Measurements from ENCODE around the gene ANGPTL2. TPM values are rescaled to one million over a fixed set of nuclear protein-coding genes. Genes with fewer than 3 reads are reported as not detected.

The ANGPTL2 gene
- polyA plus RNA-seq, 2 of the 4 experiments (the other 2 are of a cell fraction): 0.06 TPM; not detected in 1

DNA sequence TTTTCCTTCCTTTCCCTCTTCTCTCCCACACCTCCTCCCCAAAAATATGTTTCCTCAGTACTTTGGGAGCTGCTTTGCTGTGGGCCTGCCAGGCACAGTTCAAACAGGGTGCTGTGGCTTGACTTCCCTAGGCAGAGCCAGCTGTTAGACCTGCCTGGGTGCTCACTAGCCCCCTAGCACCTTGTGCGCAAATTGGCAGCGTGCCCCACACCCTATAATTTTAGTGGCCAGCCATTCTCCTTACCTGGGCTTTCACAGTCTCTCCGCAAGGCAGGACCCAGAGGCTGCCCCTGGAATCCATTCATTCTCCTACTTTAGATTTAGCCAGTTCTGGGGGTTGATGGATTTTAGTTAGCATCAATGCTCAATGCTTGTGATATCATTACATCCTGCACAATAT is 72.3 kb downstream of the ANGPTL2 start:
- ATAC-seq (no peak), DNase-seq (ENCODE audit: low read depth in 1 of 2, low spot score in 1 of 2) (no peak), FAIRE-seq (no peak)
- H3K9me3 ChIP-seq: no peaks in the 10 kb centered on the region
- no peak overlapping the region for H3K4me2 ChIP-seq
- no peak overlapping the region for H3K27ac ChIP-seq
- 88% methylated on average over 3 of the region's 3 CpGs for WGBS (ENCODE audit: missing lambda C conversion rate)
- no peak overlapping the region for H3K4me3 ChIP-seq
- ChIA-PET CTCF (interaction anchor here (1.6 to 1.7 kb wide), 2 partner anchors 149 to 492 kb away, joined by 3 to 7 read pairs; no protein-coding TSS in a partner anchor), POLR2A (no interaction called here)
- TF ChIP-seq HOXB13 (CRISPR knock-in tag; IDR thresholded peaks at IDR 0.05; ENCODE audit: low read depth): no peak
- no peak for TF ChIP-seq ZNF302 (CRISPR knock-in tag; IDR thresholded peaks at IDR 0.05)
- TF ChIP-seq HOXA7 (CRISPR knock-in tag; IDR thresholded peaks at IDR 0.05): no peak
- no peak for TF ChIP-seq POLR2AphosphoS2 (conservative IDR thresholded peaks at IDR 0.05; ENCODE audit: low read length)
- no peak for TF ChIP-seq RNF2 (IDR thresholded peaks at IDR 0.05; ENCODE audit: borderline replicate concordance, low read depth)
- TF ChIP-seq E2F6 (IDR thresholded peaks at IDR 0.05; ENCODE audit: borderline replicate concordance, low read depth): no peak
- TF ChIP-seq TFCP2L1 (CRISPR knock-in tag; IDR thresholded peaks at IDR 0.05): no peak
- TF ChIP-seq ESRRA (IDR thresholded peaks at IDR 0.05; ENCODE audit: borderline replicate concordance, low read length): no peak
- TF ChIP-seq FOXS1 (CRISPR knock-in tag; IDR thresholded peaks at IDR 0.05): no peak
- TF ChIP-seq JUN (IDR thresholded peaks at IDR 0.05): no peak
- no peak for TF ChIP-seq RAD21 (conservative IDR thresholded peaks at IDR 0.05 in 1 of 2, IDR thresholded peaks at IDR 0.05 in 1 of 2)
- TF ChIP-seq SMC3 (IDR thresholded peaks at IDR 0.05): no peak
- TF ChIP-seq CHD2 (IDR thresholded peaks at IDR 0.05; ENCODE audit: low read length, partially characterized antibody): no peak
- TF ChIP-seq MAFK (IDR thresholded peaks at IDR 0.05; ENCODE audit: partially characterized antibody): no peak
- no peak for TF ChIP-seq NFE2L2 (conservative IDR thresholded peaks at IDR 0.05; ENCODE audit: low read length)
- peaks cover 6% of the 10 kb centered on the region; the same call in 2 of the 3 replicates for H3K4me1 ChIP-seq

DNA sequence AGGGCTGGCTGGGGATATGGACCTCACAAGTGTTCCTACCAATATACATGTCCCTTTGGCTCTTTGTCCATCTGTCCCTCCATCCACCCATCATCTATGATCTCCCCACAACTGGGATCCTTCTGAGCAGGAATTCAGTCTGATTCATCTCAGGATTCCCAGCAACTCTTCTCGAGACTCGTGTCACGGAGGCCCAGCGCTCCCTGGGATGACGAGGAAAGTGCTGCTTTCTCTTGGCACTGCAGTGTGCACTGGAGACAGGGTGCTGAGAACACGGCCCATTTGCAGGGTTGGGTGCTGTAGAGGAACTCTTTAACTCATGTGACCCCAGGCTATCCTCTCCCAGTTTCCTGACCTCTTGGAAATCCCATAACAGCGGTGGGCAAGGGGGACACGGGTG is 72.9 kb downstream of the ANGPTL2 start:
- Histone ChIP-seq H3K9me3 (no peaks in the 10 kb centered on the region), H3K4me2 (no peak overlapping the region; the same call in 2 of the 3 replicates), H3K27ac (no peak overlapping the region), H3K4me3 (no peak overlapping the region), H3K4me1 (peaks cover 6% of the 10 kb centered on the region; the same call in 2 of the 3 replicates)
- TF ChIP-seq SMC3 (IDR thresholded peaks at IDR 0.05) (no peak), CHD4 (IDR thresholded peaks at IDR 0.05; ENCODE audit: borderline replicate concordance) (no peak), TFCP2L1 (CRISPR knock-in tag; IDR thresholded peaks at IDR 0.05) (no peak), HOXB5 (CRISPR knock-in tag; IDR thresholded peaks at IDR 0.05) (no peak), FOXS1 (CRISPR knock-in tag; IDR thresholded peaks at IDR 0.05) (no peak), ZNF302 (CRISPR knock-in tag; IDR thresholded peaks at IDR 0.05) (no peak), CBX8 (IDR thresholded peaks at IDR 0.05) (no peak), ATOH8 (CRISPR knock-in tag; IDR thresholded peaks at IDR 0.05; ENCODE audit: low read depth) (no peak), RARB (CRISPR knock-in tag; IDR thresholded peaks at IDR 0.05) (no peak)
- TF ChIP-seq, protein P1, sequence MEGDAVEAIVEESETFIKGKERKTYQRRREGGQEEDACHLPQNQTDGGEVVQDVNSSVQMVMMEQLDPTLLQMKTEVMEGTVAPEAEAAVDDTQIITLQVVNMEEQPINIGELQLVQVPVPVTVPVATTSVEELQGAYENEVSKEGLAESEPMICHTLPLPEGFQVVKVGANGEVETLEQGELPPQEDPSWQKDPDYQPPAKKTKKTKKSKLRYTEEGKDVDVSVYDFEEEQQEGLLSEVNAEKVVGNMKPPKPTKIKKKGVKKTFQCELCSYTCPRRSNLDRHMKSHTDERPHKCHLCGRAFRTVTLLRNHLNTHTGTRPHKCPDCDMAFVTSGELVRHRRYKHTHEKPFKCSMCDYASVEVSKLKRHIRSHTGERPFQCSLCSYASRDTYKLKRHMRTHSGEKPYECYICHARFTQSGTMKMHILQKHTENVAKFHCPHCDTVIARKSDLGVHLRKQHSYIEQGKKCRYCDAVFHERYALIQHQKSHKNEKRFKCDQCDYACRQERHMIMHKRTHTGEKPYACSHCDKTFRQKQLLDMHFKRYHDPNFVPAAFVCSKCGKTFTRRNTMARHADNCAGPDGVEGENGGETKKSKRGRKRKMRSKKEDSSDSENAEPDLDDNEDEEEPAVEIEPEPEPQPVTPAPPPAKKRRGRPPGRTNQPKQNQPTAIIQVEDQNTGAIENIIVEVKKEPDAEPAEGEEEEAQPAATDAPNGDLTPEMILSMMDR (IDR thresholded peaks at IDR 0.05): no peak
- ChIA-PET CTCF (interaction anchor here (0.5 to 1.6 kb wide), 3 partner anchors 14 to 685 kb away, joined by 3 to 4 read pairs (median 3); partner anchors contain the start of gene TOR2A), POLR2A (no interaction called here)
- DNase-seq (ENCODE audit: low read depth in 1 of 2, low spot score in 1 of 2) (no peak), ATAC-seq (no peak), FAIRE-seq (no peak)
- 85% methylated on average over 8 of the region's 8 CpGs for WGBS (ENCODE audit: missing lambda C conversion rate)

Measured in A549 (cell line).